Panc1 (cell line): Measurements from ENCODE around the gene SPATA45. TPM values are rescaled to one million over a fixed set of nuclear protein-coding genes. Genes with fewer than 3 reads are reported as not detected.

Experiments
- ATAC-seq: fragments of 200-7000 bp; cut with Tn5 transposase; 2 replicates; pipeline ENCODE4 v1.9.1; 2020; ENCODE audit warnings: mild to moderate bottlenecking, moderate library complexity
- BruUV-seq: library from RNA; stranded (reverse); fragments of 400-500 nt; replicated peaks from 2 replicates; lab custom pipeline; 2021; lab: Mats Ljungman, UMichigan
- CTCF ChIA-PET: fragments of 300-600 bp; sonication (Branson Sonifier 250); formaldehyde crosslinking; loops from one replicate; lab custom pipeline; 2022; ENCODE audit warnings: antibody characterized with exemption; lab: Charles Lee
- POLR2A ChIA-PET: fragments of 300-600 bp; sonication (Branson Sonifier 250); formaldehyde crosslinking; loops from one replicate; lab custom pipeline; 2022; ENCODE audit warnings: antibody characterized with exemption; lab: Charles Lee
- DNase-seq: peaks from one replicate; pipeline ENCODE4 v3.0.0-alpha.2; 2010; ENCODE audit warnings: low read depth, low spot score
- H3K27ac ChIP-seq: 2 replicates; pipeline ENCODE4 v1.5.1; 2011; ENCODE audit warnings: mild to moderate bottlenecking, low read length, inconsistent platforms
- H3K27me3 ChIP-seq: fragments of 200-500 bp; sonication (Bioruptor generic); 2 replicates; pipeline ENCODE4 v1.6.0; 2014; ENCODE audit warnings: low read length, inconsistent platforms; ENCODE audit not compliant: control insufficient read depth, insufficient read depth
- H3K36me3 ChIP-seq: fragments of 200-500 bp; sonication (Bioruptor generic); 2 replicates; pipeline ENCODE4 v1.5.1; 2014; ENCODE audit warnings: inconsistent platforms, mild to moderate bottlenecking, low read length, moderate library complexity; ENCODE audit not compliant: control insufficient read depth, insufficient read depth
- H3K4me1 ChIP-seq: 2 replicates; pipeline ENCODE4 v1.5.1; 2011; ENCODE audit warnings: inconsistent platforms, mild to moderate bottlenecking, low read length, moderate library complexity; ENCODE audit not compliant: control insufficient read depth, insufficient read depth
- H3K4me3 ChIP-seq, 2 experiments: 2 replicates each; pipeline ENCODE4 v1.5.1; 2011 to 2012; ENCODE audit warnings: low read depth in 2 of 2, low read length in 2 of 2, mild to moderate bottlenecking in 2 of 2, inconsistent platforms in 1 of 2, moderate library complexity in 1 of 2
- H3K9me3 ChIP-seq: fragments of 200-500 bp; sonication (Bioruptor generic); 2 replicates; pipeline ENCODE4 v1.5.1; 2014; ENCODE audit warnings: low read depth, mild to moderate bottlenecking, inconsistent platforms, low read length, moderate library complexity; ENCODE audit not compliant: control insufficient read depth, insufficient read depth
- POLR2AphosphoS5 ChIP-seq: IDR thresholded peaks from 2 replicates; pipeline ENCODE4 v1.6.1; 2012; ENCODE audit warnings: mild to moderate bottlenecking, low read depth, low read length, moderate library complexity
- SIN3A ChIP-seq: IDR thresholded peaks from 2 replicates; pipeline ENCODE4 v1.6.1; 2012; ENCODE audit warnings: low read depth, mild to moderate bottlenecking, low read length, moderate library complexity, borderline replicate concordance; ENCODE audit not compliant: insufficient read depth
- TCF7L2 ChIP-seq: IDR thresholded peaks from 2 replicates; pipeline ENCODE4 v1.6.1; 2011; ENCODE audit warnings: mild to moderate bottlenecking, low read depth, low read length, inconsistent platforms
- in situ Hi-C: cut with HindIII; loops from 2 replicates; pipeline ENCODE4 v1.10.0; 2016; ENCODE audit warnings: low sequenced_read_pairs, low pct_unique_long_range_greater_than_20kb
- intact Hi-C: fragments of 100-400 bp; cut with micrococcal nuclease; formaldehyde crosslinking; loops from one replicate; pipeline ENCODE4 v1.10.0; 2022; ENCODE audit not compliant: unreplicated experiment
- total RNA-seq: library from RNA; stranded (reverse); gene quantifications from one replicate; pipeline ENCODE4 v1.2.1, GENCODE V29; 2021; ENCODE audit not compliant: unreplicated experiment
- TF ChIP-seq, protein P1 (sequence below): fragments of 450-650 bp; IDR thresholded peaks from 2 replicates; pipeline ENCODE4 v1.5.1; 2017; ENCODE audit warnings: mild to moderate bottlenecking
- TF ChIP-seq, protein P2 (sequence below), 2 experiments: IDR thresholded peaks; 2 replicates each; pipeline ENCODE4 v1.6.1; 2011 to 2012; ENCODE audit warnings: low read depth in 2 of 2, control low read depth in 1 of 2, low read length in 1 of 2, mild to moderate bottlenecking in 1 of 2, moderate library complexity in 1 of 2; ENCODE audit not compliant: insufficient read depth in 1 of 2

Gene SPATA45
- total RNA-seq, 1 experiment from 2014 or later = not detected

- ChIA-PET POLR2A (no interaction called here), CTCF (interaction anchor here (1.2 kb wide), 1 partner anchor 116 kb away, joined by 3 read pairs; no protein-coding TSS in a partner anchor)
- in situ Hi-C loops = no loop called here
- peaks cover 10% of the 10 kb centered on the region for H3K36me3 ChIP-seq
- no peak overlapping the region for H3K27ac ChIP-seq
- BruUV-seq = no TSS peak
- no peak overlapping the region for H3K4me3 ChIP-seq
- H3K4me1 ChIP-seq = no peaks in the 10 kb centered on the region
- ATAC-seq = no peak
- intact Hi-C loops = loop anchor here (5.0 kb wide), 2 partner anchors 303 to 323 kb away; no protein-coding TSS in a partner anchor
- TF ChIP-seq, protein P1, sequence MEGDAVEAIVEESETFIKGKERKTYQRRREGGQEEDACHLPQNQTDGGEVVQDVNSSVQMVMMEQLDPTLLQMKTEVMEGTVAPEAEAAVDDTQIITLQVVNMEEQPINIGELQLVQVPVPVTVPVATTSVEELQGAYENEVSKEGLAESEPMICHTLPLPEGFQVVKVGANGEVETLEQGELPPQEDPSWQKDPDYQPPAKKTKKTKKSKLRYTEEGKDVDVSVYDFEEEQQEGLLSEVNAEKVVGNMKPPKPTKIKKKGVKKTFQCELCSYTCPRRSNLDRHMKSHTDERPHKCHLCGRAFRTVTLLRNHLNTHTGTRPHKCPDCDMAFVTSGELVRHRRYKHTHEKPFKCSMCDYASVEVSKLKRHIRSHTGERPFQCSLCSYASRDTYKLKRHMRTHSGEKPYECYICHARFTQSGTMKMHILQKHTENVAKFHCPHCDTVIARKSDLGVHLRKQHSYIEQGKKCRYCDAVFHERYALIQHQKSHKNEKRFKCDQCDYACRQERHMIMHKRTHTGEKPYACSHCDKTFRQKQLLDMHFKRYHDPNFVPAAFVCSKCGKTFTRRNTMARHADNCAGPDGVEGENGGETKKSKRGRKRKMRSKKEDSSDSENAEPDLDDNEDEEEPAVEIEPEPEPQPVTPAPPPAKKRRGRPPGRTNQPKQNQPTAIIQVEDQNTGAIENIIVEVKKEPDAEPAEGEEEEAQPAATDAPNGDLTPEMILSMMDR = no peak
- no peak for TF ChIP-seq TCF7L2
- no peak for TF ChIP-seq SIN3A
- TF ChIP-seq, protein P2, sequence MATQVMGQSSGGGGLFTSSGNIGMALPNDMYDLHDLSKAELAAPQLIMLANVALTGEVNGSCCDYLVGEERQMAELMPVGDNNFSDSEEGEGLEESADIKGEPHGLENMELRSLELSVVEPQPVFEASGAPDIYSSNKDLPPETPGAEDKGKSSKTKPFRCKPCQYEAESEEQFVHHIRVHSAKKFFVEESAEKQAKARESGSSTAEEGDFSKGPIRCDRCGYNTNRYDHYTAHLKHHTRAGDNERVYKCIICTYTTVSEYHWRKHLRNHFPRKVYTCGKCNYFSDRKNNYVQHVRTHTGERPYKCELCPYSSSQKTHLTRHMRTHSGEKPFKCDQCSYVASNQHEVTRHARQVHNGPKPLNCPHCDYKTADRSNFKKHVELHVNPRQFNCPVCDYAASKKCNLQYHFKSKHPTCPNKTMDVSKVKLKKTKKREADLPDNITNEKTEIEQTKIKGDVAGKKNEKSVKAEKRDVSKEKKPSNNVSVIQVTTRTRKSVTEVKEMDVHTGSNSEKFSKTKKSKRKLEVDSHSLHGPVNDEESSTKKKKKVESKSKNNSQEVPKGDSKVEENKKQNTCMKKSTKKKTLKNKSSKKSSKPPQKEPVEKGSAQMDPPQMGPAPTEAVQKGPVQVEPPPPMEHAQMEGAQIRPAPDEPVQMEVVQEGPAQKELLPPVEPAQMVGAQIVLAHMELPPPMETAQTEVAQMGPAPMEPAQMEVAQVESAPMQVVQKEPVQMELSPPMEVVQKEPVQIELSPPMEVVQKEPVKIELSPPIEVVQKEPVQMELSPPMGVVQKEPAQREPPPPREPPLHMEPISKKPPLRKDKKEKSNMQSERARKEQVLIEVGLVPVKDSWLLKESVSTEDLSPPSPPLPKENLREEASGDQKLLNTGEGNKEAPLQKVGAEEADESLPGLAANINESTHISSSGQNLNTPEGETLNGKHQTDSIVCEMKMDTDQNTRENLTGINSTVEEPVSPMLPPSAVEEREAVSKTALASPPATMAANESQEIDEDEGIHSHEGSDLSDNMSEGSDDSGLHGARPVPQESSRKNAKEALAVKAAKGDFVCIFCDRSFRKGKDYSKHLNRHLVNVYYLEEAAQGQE (IDR thresholded peaks at IDR 0.05; ENCODE audit: insufficient read depth in 1 of 2, low read depth in 2 of 2, low read length in 1 of 2) = no peak
- TF ChIP-seq POLR2AphosphoS5 = no peak
- no peaks in the 10 kb centered on the region for H3K27me3 ChIP-seq
- H3K9me3 ChIP-seq = no peaks in the 10 kb centered on the region
- no peak for DNase-seq
These were observed 66.7 kb downstream of the SPATA45 start for GRCh38 chr1:212780759-212781158.

Other genes with a start within 250 kb of the SPATA45 start
- gene ATF3, start 238.9 kb downstream of the SPATA45 start, total RNA-seq = 13.3 TPM
- gene BATF3, start 147.8 kb downstream of the SPATA45 start, total RNA-seq = 2.4 TPM
- gene NSL1, start 55.9 kb downstream of the SPATA45 start, total RNA-seq = 21.8 TPM
- gene TATDN3, start 55.8 kb downstream of the SPATA45 start, total RNA-seq = 9.5 TPM
- 21.4 TPM for gene FLVCR1, start 10.6 kb upstream of the SPATA45 start, total RNA-seq
- 1.7 TPM for gene VASH2, start 102.9 kb upstream of the SPATA45 start, total RNA-seq
- gene ANGEL2, start 168.2 kb upstream of the SPATA45 start, total RNA-seq = 34.8 TPM
- 20.5 TPM for gene RPS6KC1, start 203.6 kb upstream of the SPATA45 start, total RNA-seq